ENCODE results near the gene NIPBL. TPM values are rescaled to one million over a fixed set of nuclear protein-coding genes. Genes with fewer than 3 reads are reported as not detected.

NIPBL gene
- total RNA-seq, 1 experiment from 2014 or later = 48.3 TPM

- H3K4me3 Mint-ChIP-seq = no peak overlapping the region
- no peaks in the 10 kb centered on the region for H3K9me3 Mint-ChIP-seq
- H3K36me3 Mint-ChIP-seq = no peaks in the 10 kb centered on the region
- ATAC-seq (no peak), DNase-seq (ENCODE audit: low spot score) (no peak)
- TF ChIP-seq ELF4 (CRISPR knock-in tag; IDR thresholded peaks at IDR 0.05; ENCODE audit: low read depth) (no peak), ARID4B (CRISPR knock-in tag; IDR thresholded peaks at IDR 0.05; ENCODE audit: borderline replicate concordance) (no peak), SP1 (CRISPR knock-in tag; conservative IDR thresholded peaks at IDR 0.05) (no peak), GABPB1 (CRISPR knock-in tag; IDR thresholded peaks at IDR 0.05) (no peak), NR2C2 (CRISPR knock-in tag; IDR thresholded peaks at IDR 0.05) (no peak), RORB (CRISPR knock-in tag; IDR thresholded peaks at IDR 0.05) (no peak), PREB (CRISPR knock-in tag; IDR thresholded peaks at IDR 0.05; ENCODE audit: borderline replicate concordance) (no peak), JUN (CRISPR knock-in tag; IDR thresholded peaks at IDR 0.05) (no peak), ZBTB21 (CRISPR knock-in tag; IDR thresholded peaks at IDR 0.05; ENCODE audit: borderline replicate concordance) (no peak), ZNF138 (CRISPR knock-in tag; conservative IDR thresholded peaks at IDR 0.05) (no peak), NR3C1 (CRISPR knock-in tag; conservative IDR thresholded peaks at IDR 0.05; ENCODE audit: low read depth) (no peak)
- TF ChIP-seq, protein P1, sequence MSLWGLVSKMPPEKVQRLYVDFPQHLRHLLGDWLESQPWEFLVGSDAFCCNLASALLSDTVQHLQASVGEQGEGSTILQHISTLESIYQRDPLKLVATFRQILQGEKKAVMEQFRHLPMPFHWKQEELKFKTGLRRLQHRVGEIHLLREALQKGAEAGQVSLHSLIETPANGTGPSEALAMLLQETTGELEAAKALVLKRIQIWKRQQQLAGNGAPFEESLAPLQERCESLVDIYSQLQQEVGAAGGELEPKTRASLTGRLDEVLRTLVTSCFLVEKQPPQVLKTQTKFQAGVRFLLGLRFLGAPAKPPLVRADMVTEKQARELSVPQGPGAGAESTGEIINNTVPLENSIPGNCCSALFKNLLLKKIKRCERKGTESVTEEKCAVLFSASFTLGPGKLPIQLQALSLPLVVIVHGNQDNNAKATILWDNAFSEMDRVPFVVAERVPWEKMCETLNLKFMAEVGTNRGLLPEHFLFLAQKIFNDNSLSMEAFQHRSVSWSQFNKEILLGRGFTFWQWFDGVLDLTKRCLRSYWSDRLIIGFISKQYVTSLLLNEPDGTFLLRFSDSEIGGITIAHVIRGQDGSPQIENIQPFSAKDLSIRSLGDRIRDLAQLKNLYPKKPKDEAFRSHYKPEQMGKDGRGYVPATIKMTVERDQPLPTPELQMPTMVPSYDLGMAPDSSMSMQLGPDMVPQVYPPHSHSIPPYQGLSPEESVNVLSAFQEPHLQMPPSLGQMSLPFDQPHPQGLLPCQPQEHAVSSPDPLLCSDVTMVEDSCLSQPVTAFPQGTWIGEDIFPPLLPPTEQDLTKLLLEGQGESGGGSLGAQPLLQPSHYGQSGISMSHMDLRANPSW (CRISPR knock-in tag; conservative IDR thresholded peaks at IDR 0.05; ENCODE audit: low read depth) = no peak
- TF ChIP-seq, protein P2, sequence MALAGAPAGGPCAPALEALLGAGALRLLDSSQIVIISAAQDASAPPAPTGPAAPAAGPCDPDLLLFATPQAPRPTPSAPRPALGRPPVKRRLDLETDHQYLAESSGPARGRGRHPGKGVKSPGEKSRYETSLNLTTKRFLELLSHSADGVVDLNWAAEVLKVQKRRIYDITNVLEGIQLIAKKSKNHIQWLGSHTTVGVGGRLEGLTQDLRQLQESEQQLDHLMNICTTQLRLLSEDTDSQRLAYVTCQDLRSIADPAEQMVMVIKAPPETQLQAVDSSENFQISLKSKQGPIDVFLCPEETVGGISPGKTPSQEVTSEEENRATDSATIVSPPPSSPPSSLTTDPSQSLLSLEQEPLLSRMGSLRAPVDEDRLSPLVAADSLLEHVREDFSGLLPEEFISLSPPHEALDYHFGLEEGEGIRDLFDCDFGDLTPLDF (CRISPR knock-in tag; IDR thresholded peaks at IDR 0.05) = no peak
- TF ChIP-seq, protein P3, sequence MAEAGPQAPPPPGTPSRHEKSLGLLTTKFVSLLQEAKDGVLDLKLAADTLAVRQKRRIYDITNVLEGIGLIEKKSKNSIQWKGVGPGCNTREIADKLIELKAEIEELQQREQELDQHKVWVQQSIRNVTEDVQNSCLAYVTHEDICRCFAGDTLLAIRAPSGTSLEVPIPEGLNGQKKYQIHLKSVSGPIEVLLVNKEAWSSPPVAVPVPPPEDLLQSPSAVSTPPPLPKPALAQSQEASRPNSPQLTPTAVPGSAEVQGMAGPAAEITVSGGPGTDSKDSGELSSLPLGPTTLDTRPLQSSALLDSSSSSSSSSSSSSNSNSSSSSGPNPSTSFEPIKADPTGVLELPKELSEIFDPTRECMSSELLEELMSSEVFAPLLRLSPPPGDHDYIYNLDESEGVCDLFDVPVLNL (CRISPR knock-in tag; IDR thresholded peaks at IDR 0.05; ENCODE audit: borderline replicate concordance, low read depth) = no peak
- H3K27me3 Mint-ChIP-seq (ENCODE audit: low read depth) = no peaks in the 10 kb centered on the region
- H3K4me1 Mint-ChIP-seq = peaks cover 35% of the 10 kb centered on the region
- ChIA-PET POLR2A (no interaction called here), CTCF (interaction anchor here (0.6 to 1.0 kb wide), 8 partner anchors 9 to 209 kb away, joined by 3 to 5 read pairs (median 4); no protein-coding TSS in a partner anchor)
- H3K27ac Mint-ChIP-seq = peak overlapping the region; percentile 69
These were observed 67.5 kb downstream of the NIPBL start for GRCh38 chr5:36944024-36944423.

All from WTC11 (cell line).